ENCODE results near the gene PDLIM1.
"Not testable (repeated sequence)": the region's sequence is repeated elsewhere in the genome, so short reads cannot be mapped to it uniquely, and the experiment has no call there.

DNA sequence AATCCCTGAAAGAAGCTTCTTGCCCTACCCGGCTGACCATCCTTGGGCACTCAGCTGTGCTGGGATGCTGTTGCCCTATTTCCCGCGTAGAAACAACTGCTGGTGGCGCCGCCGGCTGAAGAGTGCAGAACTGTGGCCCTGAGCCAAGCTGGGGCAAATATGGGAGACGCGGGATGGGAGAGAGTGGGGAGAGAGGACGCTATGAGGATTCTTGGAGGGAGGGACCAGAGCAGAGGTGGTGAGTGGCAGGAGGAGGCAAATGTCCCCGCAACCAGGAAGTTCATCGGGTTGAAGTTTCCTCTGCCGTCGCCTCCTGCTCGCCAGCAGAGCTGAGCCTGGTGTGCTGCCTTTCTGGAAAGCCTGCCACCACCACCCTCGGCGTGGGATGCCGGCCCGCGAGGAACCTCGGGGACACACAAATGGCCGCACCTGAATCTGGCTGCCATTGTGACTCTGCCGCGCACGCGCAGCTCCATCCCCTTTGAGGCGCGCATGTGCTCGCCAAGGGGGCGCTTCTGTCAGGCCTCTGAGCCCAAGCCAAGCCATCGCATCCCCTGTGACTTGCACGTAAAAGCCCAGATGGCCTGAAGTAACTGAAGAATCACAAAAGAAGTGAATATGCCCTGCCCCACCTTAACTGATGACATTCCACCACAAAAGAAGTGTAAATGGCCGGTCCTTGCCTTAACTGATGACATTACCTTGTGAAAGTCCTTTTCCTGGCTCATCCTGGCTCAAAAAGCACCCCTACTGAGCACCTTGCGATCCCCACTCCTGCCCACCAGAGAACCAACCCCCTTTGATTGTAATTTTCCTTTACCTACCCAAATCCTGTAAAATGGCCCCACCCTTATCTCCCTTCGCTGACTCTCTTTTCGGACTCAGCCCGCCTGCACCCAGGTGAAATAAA lies 59.9 kb downstream of the PDLIM1 start:
- TF ChIP-seq CTCF (IDR thresholded peaks at IDR 0.05 in 8 of 11, conservative IDR thresholded peaks at IDR 0.05 in 3 of 11); POLR2A (IDR thresholded peaks at IDR 0.05): not testable (repeated sequence)
- peak; percentile 46 to 77 (median 74) for TF ChIP-seq POLR2AphosphoS5 (IDR thresholded peaks at IDR 0.05)
